ENCODE measurements around the gene LPIN3. TPM values are rescaled to one million over a fixed set of nuclear protein-coding genes. Genes with fewer than 3 reads are reported as not detected.

Gene LPIN3
- polyA plus RNA-seq, 1 of the 3 experiments (the other 2 are of a cell fraction) = 0.21 TPM

- no peaks in the 10 kb centered on the region for H3K36me3 ChIP-seq (replicated peaks in 1 of 2; ENCODE audit: control insufficient read depth in 1 of 2, insufficient read depth in 2 of 2, low read length in 1 of 2)
- ChIA-PET POLR2A (no interaction called here), CTCF (interaction anchor here (1.5 to 1.9 kb wide), 2 partner anchors 12 to 154 kb away, joined by 7 to 10 read pairs; no protein-coding TSS in a partner anchor)
- no peak overlapping the region for H3K27ac ChIP-seq (ENCODE audit: low read depth in 2 of 2, low read length in 1 of 2)
- no peaks in the 10 kb centered on the region for H3K79me2 ChIP-seq (ENCODE audit: insufficient read depth)
- TF ChIP-seq TCF12 (IDR thresholded peaks at IDR 0.05) (no peak), TAF1 (IDR thresholded peaks at IDR 0.05; ENCODE audit: borderline replicate concordance, low read depth, low read length) (no peak), MEF2A (IDR thresholded peaks at IDR 0.05; ENCODE audit: borderline replicate concordance, low read depth) (no peak), RCOR1 (IDR thresholded peaks at IDR 0.05; ENCODE audit: low read length) (no peak), IRF3 (IDR thresholded peaks at IDR 0.05; ENCODE audit: low read depth, low read length) (no peak), FOXJ3 (CRISPR knock-in tag; IDR thresholded peaks at IDR 0.05) (no peak), MAX (IDR thresholded peaks at IDR 0.05; ENCODE audit: low read depth) (no peak), JUND (IDR thresholded peaks at IDR 0.05) (no peak), SMC3 (IDR thresholded peaks at IDR 0.05; ENCODE audit: low read depth, low read length) (no peak), EZH2phosphoT487 (IDR thresholded peaks at IDR 0.05; ENCODE audit: borderline replicate concordance, low read depth) (no peak)
- H3K4me1 ChIP-seq (ENCODE audit: control insufficient read depth in 1 of 2, insufficient read depth in 2 of 2, low read depth in 1 of 2, low read length in 1 of 2) = peaks cover 0 to 14% of the 10 kb centered on the region in 2 experiments; a peak in 1 of 4 replicates
- H2AFZ ChIP-seq (ENCODE audit: low read depth) = no peak overlapping the region
- H3K4me2 ChIP-seq = no peak overlapping the region
- H3K9ac ChIP-seq = no peak overlapping the region
- WGBS (ENCODE audit: low lambda C conversion rate) = 98% methylated on average over 5 of the region's 5 CpGs
- H3K9me2 ChIP-seq = no peaks in the 10 kb centered on the region
- H3K4me3 ChIP-seq (ENCODE audit: low read depth in 2 of 2, low read length in 1 of 2) = no peak overlapping the region
- H3K27me3 ChIP-seq (ENCODE audit: insufficient read depth) = no peaks in the 10 kb centered on the region
- H3K9me3 ChIP-seq = no peaks in the 10 kb centered on the region
- no peak for DNase-seq
- no peaks in the 10 kb centered on the region for H4K20me1 ChIP-seq (ENCODE audit: insufficient read depth)
- peaks cover 13% of the 10 kb centered on the region for H3F3A ChIP-seq (replicated peaks; ENCODE audit: insufficient read depth)
Measured at GRCh38 chr20:41327178-41327577, 13.4 kb upstream of the LPIN3 start.

GRCh38 chr20:41329435-41330342 lies 10.9 kb upstream of the LPIN3 start:
- H4K20me1 ChIP-seq (ENCODE audit: insufficient read depth) = no peaks in the 10 kb centered on the region
- CTCF ChIA-PET = interaction anchor here (0.6 to 3.7 kb wide), 3 partner anchors 11 to 367 kb away, joined by 3 to 18 read pairs (median 5); partner anchors contain the start of gene LPIN3
- no peaks in the 10 kb centered on the region for H3K79me2 ChIP-seq (ENCODE audit: insufficient read depth)
- peak overlapping the region; percentile 3 to 93; a peak in 3 of 4 replicates for H3K27ac ChIP-seq (ENCODE audit: low read depth in 2 of 2, low read length in 1 of 2)
- H3K27me3 ChIP-seq (ENCODE audit: insufficient read depth) = no peaks in the 10 kb centered on the region
- H3K4me3 ChIP-seq (ENCODE audit: low read depth in 2 of 2, low read length in 1 of 2) = no peak overlapping the region
- peak overlapping the region; percentile 62 for H3K9ac ChIP-seq
- H3K4me2 ChIP-seq = peak overlapping the region; percentile 72
- POLR2A ChIA-PET = no interaction called here
- H2AFZ ChIP-seq (ENCODE audit: low read depth) = peak overlapping the region; percentile 91
- no peaks in the 10 kb centered on the region for H3K36me3 ChIP-seq (replicated peaks in 1 of 2; ENCODE audit: control insufficient read depth in 1 of 2, insufficient read depth in 2 of 2, low read length in 1 of 2)
- no peaks in the 10 kb centered on the region for H3K9me2 ChIP-seq
- no peaks in the 10 kb centered on the region for H3K9me3 ChIP-seq
- peaks cover 13% of the 10 kb centered on the region for H3F3A ChIP-seq (replicated peaks; ENCODE audit: insufficient read depth)
- no peak for DNase-seq
- H3K4me1 ChIP-seq (ENCODE audit: control insufficient read depth in 1 of 2, insufficient read depth in 2 of 2, low read depth in 1 of 2, low read length in 1 of 2) = peaks cover 0 to 14% of the 10 kb centered on the region in 2 experiments; a peak in 1 of 4 replicates
- 26% methylated on average over 12 of the region's 14 CpGs for WGBS (ENCODE audit: low lambda C conversion rate)
- peak; percentile 16; the same call in 1 of the 2 replicates for TF ChIP-seq RXRA (IDR thresholded peaks at IDR 0.05; ENCODE audit: borderline replicate concordance, low read depth)
- no peak for TF ChIP-seq RFX5 (IDR thresholded peaks at IDR 0.05; ENCODE audit: low read length)
- peak; percentile 89 for TF ChIP-seq FOSL2 (IDR thresholded peaks at IDR 0.05; ENCODE audit: borderline replicate concordance, low read depth)
- TF ChIP-seq SIN3A (IDR thresholded peaks at IDR 0.05; ENCODE audit: borderline replicate concordance, low read depth, low read length) = peak; percentile 62; the same call in 1 of the 2 replicates
- no peak for TF ChIP-seq CHD2 (IDR thresholded peaks at IDR 0.05; ENCODE audit: low read length, partially characterized antibody)
- peak; percentile 84 for TF ChIP-seq USF1 (IDR thresholded peaks at IDR 0.05; ENCODE audit: borderline replicate concordance, low read depth)
- no peak for TF ChIP-seq GATA2 (CRISPR knock-in tag; IDR thresholded peaks at IDR 0.05)
- no peak for TF ChIP-seq CTCF (IDR thresholded peaks at IDR 0.05)
- peak; percentile 45; the same call in 1 of the 2 replicates for TF ChIP-seq REST (IDR thresholded peaks at IDR 0.05; ENCODE audit: low read depth, low read length)
